PC-3 (cell line): ENCODE measurements around the gene TPRG1.

Source experiments
- EZH2 ChIP-seq: fragments of 300-600 bp; sonication (generic); IDR thresholded peaks from one replicate; pipeline ENCODE4 v1.6.1; 2017; ENCODE audit warnings: antibody characterized with exemption, mild to moderate bottlenecking, low read length; ENCODE audit not compliant: unreplicated experiment
- EZH2phosphoT487 ChIP-seq: fragments of 300-600 bp; sonication (generic); IDR thresholded peaks from 2 replicates; pipeline ENCODE4 v1.6.1; 2018; ENCODE audit warnings: mild to moderate bottlenecking, antibody characterized with exemption, low read length, borderline replicate concordance
- TF ChIP-seq, protein P1 (sequence below): fragments of 300-600 bp; sonication (generic); conservative IDR thresholded peaks from 2 replicates; pipeline ENCODE4 v1.5.1; 2017; ENCODE audit warnings: antibody characterized with exemption, low read depth, mild to moderate bottlenecking, low read length

DNA sequence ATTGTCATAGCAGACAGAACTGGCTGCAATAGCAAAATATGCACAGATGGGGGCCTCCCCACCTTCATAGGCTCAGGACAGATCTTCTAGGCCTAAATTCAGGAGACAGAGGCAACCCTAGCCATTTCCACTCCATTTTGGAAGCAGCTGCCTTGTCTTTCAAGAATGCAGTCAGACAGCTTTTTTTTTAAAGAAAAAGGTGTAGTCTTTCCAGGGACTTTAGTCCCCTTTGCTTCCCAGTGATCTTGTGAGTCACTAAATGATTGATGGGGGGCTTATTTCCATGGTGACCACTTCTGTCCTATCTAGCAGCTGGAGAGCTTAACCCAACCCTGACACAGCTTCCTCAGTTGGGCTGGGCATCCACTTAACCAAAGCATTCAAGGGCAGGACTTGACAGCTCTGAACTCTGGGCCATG, 165.9 kb downstream of the TPRG1 start:
- TF ChIP-seq, protein P1, sequence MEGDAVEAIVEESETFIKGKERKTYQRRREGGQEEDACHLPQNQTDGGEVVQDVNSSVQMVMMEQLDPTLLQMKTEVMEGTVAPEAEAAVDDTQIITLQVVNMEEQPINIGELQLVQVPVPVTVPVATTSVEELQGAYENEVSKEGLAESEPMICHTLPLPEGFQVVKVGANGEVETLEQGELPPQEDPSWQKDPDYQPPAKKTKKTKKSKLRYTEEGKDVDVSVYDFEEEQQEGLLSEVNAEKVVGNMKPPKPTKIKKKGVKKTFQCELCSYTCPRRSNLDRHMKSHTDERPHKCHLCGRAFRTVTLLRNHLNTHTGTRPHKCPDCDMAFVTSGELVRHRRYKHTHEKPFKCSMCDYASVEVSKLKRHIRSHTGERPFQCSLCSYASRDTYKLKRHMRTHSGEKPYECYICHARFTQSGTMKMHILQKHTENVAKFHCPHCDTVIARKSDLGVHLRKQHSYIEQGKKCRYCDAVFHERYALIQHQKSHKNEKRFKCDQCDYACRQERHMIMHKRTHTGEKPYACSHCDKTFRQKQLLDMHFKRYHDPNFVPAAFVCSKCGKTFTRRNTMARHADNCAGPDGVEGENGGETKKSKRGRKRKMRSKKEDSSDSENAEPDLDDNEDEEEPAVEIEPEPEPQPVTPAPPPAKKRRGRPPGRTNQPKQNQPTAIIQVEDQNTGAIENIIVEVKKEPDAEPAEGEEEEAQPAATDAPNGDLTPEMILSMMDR = no peak
- TF ChIP-seq EZH2 (no peak), EZH2phosphoT487 (no peak)
